Esophagus (tissue), 2 donors: ENCODE measurements around the gene ASB5. TPM values are rescaled to one million over a fixed set of nuclear protein-coding genes. Genes with fewer than 3 reads are reported as not detected.

Experiments used
- H3K27ac ChIP-seq, 2 donors: one replicate each; pipeline ENCODE4 v1.5.1; 2013; ENCODE audit warnings: low read depth in 2 of 2, mild to moderate bottlenecking in 2 of 2, inconsistent platforms in 1 of 2, low read length in 1 of 2, moderate library complexity in 1 of 2
- H3K27me3 ChIP-seq, 2 donors: one replicate each; pipeline ENCODE4 v1.6.1; 2013; ENCODE audit warnings: low read length in 2 of 2, control low read depth in 1 of 2, mild to moderate bottlenecking in 1 of 2; ENCODE audit not compliant: insufficient read depth in 2 of 2, control insufficient read depth in 1 of 2
- H3K36me3 ChIP-seq, 2 donors: one replicate each; pipeline ENCODE4 v1.6.1; 2013; ENCODE audit warnings: low read length in 1 of 2; ENCODE audit not compliant: control insufficient read depth in 2 of 2, insufficient read depth in 2 of 2
- H3K4me1 ChIP-seq, 2 donors: one replicate each; pipeline ENCODE4 v1.6.1; 2013; ENCODE audit warnings: low read length in 1 of 2; ENCODE audit not compliant: control insufficient read depth in 2 of 2, insufficient read depth in 2 of 2
- H3K4me3 ChIP-seq, 2 donors: one replicate each; pipeline ENCODE4 v1.5.1; 2013; ENCODE audit warnings: low read length in 2 of 2, mild to moderate bottlenecking in 2 of 2, low read depth in 1 of 2, moderate library complexity in 1 of 2
- H3K9me3 ChIP-seq, 2 donors: one replicate each; pipeline ENCODE4 v1.6.1; 2013; ENCODE audit warnings: mild to moderate bottlenecking in 2 of 2, low read depth in 1 of 2, low read length in 1 of 2, moderate library complexity in 1 of 2; ENCODE audit not compliant: control insufficient read depth in 2 of 2, insufficient read depth in 1 of 2
- WGBS, 2 donors: extraction: QIAGEN DNeasy Blood & Tissue Kit; methylation state at CpG; one replicate each; pipeline ENCODE4 v1.1.7; 2013; 5-methylcytosine and 5-hydroxymethylcytosine counted together
- polyA plus RNA-seq, 2 donors: library from polyadenylated mRNA; stranded (reverse); fragments of 200-250 nt; gene quantifications; one replicate each; pipeline ENCODE4 v1.2.3, GENCODE V29; 2013
- donor health status: healthy with polysubstance abuse.
- donor health status: Bipolar disorder and iron deficiency.

Gene ASB5, protein sequence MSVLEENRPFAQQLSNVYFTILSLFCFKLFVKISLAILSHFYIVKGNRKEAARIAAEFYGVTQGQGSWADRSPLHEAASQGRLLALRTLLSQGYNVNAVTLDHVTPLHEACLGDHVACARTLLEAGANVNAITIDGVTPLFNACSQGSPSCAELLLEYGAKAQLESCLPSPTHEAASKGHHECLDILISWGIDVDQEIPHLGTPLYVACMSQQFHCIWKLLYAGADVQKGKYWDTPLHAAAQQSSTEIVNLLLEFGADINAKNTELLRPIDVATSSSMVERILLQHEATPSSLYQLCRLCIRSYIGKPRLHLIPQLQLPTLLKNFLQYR
- 1 to 10 TPM in 1 of 2 donors, under 1 TPM in 1; 0.94 to 2.1 TPM for polyA plus RNA-seq

DNA sequence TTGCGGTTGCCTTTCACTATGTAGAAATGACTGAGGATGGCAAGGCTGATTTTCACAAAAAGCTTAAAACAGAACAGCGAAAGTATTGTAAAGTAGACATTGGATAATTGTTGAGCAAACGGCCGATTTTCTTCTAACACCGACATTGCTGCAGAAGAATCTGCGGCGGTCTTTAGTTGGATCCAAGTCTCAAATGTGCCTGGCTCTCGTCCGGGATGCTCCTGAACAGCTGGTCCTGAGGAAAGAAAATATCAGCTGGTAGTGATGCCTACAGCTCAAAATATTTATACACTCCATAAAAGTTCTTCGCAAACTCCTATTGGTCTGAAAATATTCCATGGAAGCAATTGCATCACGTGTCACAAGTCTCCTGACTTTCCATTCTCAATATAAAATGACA lies at the start of gene ASB5:
Gene ASB5, minus strand, starts transcription at position 260 of the 400 bp plus-strand sequence. Its CDS starts 114 bp downstream, at position 146.
- Histone ChIP-seq H3K36me3 (no peaks in the 10 kb centered on the region), H3K4me3 (no peak within 1 kb of the TSS), H3K27ac (no peak within 1 kb of the TSS), H3K9me3 (no peaks in the 10 kb centered on the region), H3K4me1 (peaks cover 0 to 2% of the 10 kb centered on the region in 2 donors), H3K27me3 (no peaks in the 10 kb centered on the region)
- WGBS, 2 donors: 88 to 91% methylated on average over 11 of the region's 11 CpGs

DNA sequence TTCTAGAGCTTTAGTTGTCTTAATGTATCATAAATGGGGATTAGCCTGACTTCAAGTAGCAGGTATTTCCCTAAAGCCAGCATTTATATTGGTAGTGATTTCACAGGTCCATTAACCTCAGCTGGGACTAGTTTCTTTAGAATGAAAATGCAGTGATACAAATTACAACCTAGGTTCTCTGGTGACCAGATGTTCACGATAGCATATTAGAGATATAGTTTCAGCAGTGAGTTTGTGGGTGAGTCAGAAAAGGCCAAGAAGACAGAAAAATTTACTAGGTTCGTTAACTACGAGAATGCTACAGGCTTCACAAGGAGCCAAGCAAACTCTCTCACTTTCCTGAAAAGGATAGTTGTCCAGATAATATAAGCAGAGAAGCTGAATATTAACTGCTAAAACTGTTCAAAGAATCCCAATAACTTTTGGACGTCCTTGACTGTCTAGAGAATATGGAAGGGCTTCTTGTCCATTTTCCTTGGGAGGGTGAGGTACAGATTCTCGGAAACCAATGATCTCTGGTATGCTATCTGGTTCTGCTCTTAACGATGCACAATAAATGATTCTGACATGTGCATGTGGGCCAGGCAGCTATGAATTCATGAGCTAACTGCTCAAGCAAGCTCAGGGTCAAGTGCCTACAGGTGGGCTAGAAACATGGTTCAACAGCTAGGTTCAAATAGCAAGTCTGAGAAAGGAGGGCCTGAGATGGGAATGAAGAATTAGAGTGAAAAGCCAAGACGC lies 44.7 kb upstream of the ASB5 start:
- no peaks in the 10 kb centered on the region for H3K36me3 ChIP-seq
- no peak overlapping the region for H3K27ac ChIP-seq
- H3K4me1 ChIP-seq: no peaks in the 10 kb centered on the region
- no peaks in the 10 kb centered on the region for H3K9me3 ChIP-seq
- WGBS, 2 donors: 80 to 82% methylated on average over 7 of the region's 7 CpGs
- no peak overlapping the region for H3K4me3 ChIP-seq
- no peaks in the 10 kb centered on the region for H3K27me3 ChIP-seq

DNA sequence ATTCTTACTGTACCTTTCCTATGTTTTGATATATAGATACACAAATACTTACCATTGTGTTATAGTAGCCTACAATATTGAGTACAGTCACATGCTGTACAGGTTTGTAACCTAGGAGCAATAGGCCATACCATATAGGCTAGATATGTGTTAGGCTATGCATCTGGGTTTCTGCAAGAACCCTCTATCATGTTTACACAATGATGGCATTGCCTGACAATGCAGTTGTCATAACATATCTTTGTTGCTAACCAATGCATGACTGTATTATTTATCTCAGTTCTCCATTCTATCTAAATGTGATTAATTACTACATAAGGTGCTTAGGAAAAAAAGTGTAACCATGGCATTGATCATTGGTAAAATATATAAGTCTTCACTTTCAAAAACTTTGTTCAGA lies 40.8 kb upstream of the ASB5 start:
- H3K4me1 ChIP-seq: no peaks in the 10 kb centered on the region
- no peaks in the 10 kb centered on the region for H3K9me3 ChIP-seq

DNA sequence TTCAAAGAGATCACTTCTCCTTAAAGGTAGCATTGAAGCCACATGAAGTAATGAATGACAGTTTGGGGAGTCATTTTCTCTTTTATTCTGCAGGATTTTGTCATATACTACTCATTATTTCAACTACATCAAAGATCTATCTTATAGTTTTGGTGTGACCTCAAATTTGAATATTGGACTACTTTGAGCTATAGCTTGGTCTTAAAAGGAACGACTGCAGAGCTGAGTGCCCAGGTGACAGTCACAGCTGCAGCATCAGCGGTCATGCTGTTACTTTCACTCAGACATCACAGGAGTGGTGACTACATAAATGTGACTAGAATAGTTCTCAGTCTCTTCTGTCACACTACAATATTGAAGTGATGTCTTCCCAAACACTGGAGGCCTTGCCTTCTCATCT lies 40.0 kb upstream of the ASB5 start:
- Histone ChIP-seq H3K36me3 (no peaks in the 10 kb centered on the region), H3K27me3 (no peaks in the 10 kb centered on the region), H3K4me3 (no peak overlapping the region), H3K27ac (no peak overlapping the region), H3K4me1 (no peaks in the 10 kb centered on the region), H3K9me3 (no peaks in the 10 kb centered on the region)
- WGBS, 2 donors: 85 to 89% methylated on average over 2 of the region's 2 CpGs

More for the DNA sequence above, 40.8 kb upstream of the ASB5 start:
- Histone ChIP-seq H3K36me3 (no peaks in the 10 kb centered on the region), H3K27me3 (no peaks in the 10 kb centered on the region), H3K27ac (no peak overlapping the region), H3K4me3 (no peak overlapping the region)

DNA sequence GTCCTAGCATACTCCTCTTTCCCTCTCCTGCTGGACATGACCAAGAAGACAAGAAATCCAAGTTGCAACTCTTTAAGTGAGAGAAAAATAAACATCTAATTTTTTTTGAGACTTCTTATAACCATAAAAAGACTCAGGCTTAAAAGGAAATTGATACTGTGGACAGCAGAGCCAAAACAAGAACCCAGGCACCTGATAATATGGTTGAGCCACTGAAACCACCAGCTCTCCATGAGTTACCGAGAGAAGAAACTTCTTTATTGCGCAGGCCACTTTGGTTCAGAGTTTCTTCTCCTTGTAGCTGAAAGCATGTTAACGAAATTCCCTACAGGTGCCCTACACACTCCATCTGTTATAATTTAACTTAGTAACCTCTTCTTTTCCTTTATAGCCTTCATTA lies 39.4 kb upstream of the ASB5 start:
- Histone ChIP-seq H3K36me3 (no peaks in the 10 kb centered on the region), H3K4me1 (no peaks in the 10 kb centered on the region), H3K27me3 (no peaks in the 10 kb centered on the region), H3K27ac (no peak overlapping the region), H3K9me3 (no peaks in the 10 kb centered on the region), H3K4me3 (no peak overlapping the region)
- 94 to 96% methylated on average over 3 of the region's 3 CpGs for WGBS, 2 donors

DNA sequence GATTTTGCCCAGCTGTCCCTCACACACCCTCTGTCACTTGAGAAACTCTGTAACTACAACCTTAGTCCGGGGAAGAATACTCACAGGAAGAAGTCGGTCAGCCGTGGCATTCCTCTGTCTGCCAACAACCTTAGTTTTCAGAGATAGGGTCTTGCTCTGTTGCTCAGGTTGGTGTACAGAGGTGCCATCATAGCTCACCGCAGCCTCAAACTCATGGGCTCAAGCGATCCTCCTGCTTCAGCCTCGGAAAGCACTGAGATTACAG lies 38.6 kb upstream of the ASB5 start:
- no peaks in the 10 kb centered on the region for H3K4me1 ChIP-seq
- H3K36me3 ChIP-seq: no peaks in the 10 kb centered on the region
- 81 to 83% methylated on average over 6 of the region's 6 CpGs for WGBS, 2 donors
- no peaks in the 10 kb centered on the region for H3K27me3 ChIP-seq
- H3K9me3 ChIP-seq: no peaks in the 10 kb centered on the region
- H3K4me3 ChIP-seq: no peak overlapping the region
- no peak overlapping the region for H3K27ac ChIP-seq

DNA sequence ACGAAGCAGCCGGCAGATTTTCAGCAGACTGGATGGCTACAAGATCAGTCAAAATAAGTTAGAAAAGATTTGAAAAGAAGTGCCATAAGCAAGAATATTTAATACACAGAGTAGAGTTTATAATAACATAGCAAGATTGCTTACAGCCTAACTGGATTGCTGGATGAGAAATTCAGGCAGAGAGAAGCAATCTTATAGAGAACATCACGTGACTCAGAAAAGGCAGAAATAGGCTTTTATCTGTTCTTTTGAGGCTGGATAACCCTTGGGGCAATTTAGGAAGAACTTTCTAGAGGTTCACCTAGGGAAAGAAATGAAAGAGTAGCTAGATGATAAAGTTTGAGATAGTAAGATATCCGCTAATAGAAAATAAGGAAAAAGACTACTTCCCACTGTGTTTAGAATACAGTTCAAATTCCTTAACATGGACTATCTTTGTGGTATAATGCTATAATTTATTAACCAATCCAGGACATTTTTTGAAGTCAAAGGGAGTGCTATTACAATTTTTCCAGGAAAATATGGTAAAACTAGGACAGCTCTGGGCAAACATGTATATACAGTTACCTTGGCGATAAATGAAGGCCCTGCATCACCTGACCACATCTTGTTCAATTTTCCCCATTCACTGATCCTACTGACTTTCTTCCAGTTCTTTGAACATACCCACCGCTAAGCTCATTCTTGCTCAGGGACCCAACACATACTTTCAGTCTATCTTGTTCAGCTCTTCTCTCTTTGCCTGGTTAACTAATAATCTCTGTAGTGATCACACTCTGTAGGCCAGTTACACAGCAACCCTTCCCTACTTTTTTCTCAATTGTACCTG lies 38.0 kb upstream of the ASB5 start:
- Histone ChIP-seq H3K9me3 (no peaks in the 10 kb centered on the region), H3K4me1 (no peaks in the 10 kb centered on the region), H3K27ac (no peak overlapping the region), H3K27me3 (no peaks in the 10 kb centered on the region), H3K36me3 (no peaks in the 10 kb centered on the region), H3K4me3 (no peak overlapping the region)
- 81 to 86% methylated on average over 6 of the region's 6 CpGs for WGBS, 2 donors

DNA sequence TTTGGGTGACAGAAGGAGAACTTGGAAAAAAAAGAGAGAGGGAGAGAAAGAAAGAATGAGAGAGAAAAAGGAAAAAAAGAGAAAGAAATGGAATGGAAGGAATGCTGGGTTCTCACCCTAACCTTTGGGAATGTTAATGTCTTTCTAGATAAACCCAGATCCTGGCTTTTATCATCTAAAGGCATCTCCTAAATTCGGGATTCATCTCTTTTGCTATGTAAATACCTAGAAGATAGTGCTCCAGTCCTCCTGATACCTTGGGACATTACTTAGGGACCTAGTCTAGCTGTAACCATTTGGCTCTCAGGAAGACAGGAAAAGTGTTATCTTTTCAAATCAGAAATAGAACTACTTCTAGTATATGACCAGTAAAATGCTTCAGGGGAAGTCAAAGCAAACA lies 34.9 kb upstream of the ASB5 start:
- Histone ChIP-seq H3K36me3 (no peaks in the 10 kb centered on the region), H3K4me3 (no peak overlapping the region), H3K27ac (no peak overlapping the region), H3K9me3 (no peaks in the 10 kb centered on the region), H3K4me1 (no peaks in the 10 kb centered on the region), H3K27me3 (no peaks in the 10 kb centered on the region)
- 28 to 38% methylated on average over 1 of the region's 1 CpG for WGBS, 2 donors

DNA sequence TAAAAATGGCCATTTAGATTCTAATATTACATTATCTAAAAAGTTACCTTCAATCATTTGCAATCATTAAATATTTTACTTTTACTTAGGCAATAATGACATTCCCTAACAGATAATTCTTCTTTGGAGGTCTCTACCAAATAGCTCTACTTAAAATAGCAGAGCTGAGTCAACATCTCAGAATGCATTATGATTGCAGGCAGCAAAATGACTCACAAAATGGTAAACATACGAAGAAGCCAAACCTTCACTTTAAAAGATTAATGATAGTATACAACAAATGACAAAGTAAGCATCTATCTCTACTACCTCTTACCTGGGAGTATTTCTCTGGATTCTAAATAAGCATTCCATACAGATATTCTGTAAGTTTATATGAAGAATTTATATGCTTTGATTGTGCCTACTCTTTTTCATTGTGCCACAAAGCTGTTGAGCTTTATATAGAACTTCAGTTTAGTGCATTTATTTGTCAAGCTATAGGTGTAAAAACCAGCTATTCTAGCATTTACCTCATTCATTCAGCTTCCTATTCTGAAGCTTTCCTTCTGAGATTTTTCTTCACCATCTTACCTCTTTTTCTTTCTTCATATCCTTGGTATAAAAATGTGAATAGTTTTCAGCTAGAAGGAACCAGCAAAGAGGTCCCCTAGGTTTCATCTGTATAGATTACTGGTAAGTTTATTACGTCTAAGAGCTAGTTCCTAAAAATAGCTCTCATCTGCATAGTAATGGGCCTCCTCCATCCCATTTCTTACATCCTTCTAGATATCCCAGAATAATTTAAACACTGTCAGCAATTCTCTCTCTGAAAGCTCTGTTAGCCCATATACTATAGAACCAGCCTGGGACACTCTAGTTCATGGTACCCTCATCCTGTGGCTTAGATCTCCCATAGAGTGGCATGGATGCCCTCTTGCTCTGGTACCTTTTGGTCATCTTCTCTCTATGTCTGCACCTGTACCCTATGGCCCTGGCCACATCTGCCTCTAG lies 33.6 kb upstream of the ASB5 start:
- WGBS, 2 donors: 41 to 48% methylated on average over 2 of the region's 2 CpGs
- Histone ChIP-seq H3K27me3 (no peaks in the 10 kb centered on the region), H3K36me3 (no peaks in the 10 kb centered on the region), H3K4me3 (no peak overlapping the region), H3K9me3 (no peaks in the 10 kb centered on the region), H3K27ac (no peak overlapping the region), H3K4me1 (no peaks in the 10 kb centered on the region)
